ENCODE data around the gene IFITM2.

The IFITM2 gene

GRCh38 chr11:293271-293851 lies 14.3 kb upstream of the IFITM2 start:
- DNase-seq (ENCODE audit: low read depth in 2 of 2): no peak

- DNase-seq (ENCODE audit: low read depth in 2 of 2): no peak
Measured at GRCh38 chr11:293852-294661, 13.6 kb upstream of the IFITM2 start.

GRCh38 chr11:294780-295179 lies 12.8 kb upstream of the IFITM2 start:
- DNase-seq (ENCODE audit: low read depth in 2 of 2): no peak

- DNase-seq (ENCODE audit: low read depth in 2 of 2): no peak
Measured at GRCh38 chr11:295351-296170, 12.1 kb upstream of the IFITM2 start.

GRCh38 chr11:296171-297050 lies 11.2 kb upstream of the IFITM2 start:
- no peak for DNase-seq (ENCODE audit: low read depth in 2 of 2)

GRCh38 chr11:297051-297585 lies 10.5 kb upstream of the IFITM2 start:
- DNase-seq (ENCODE audit: low read depth in 2 of 2): no peak

- DNase-seq (ENCODE audit: low read depth in 2 of 2): no peak
Measured at GRCh38 chr11:297586-298405, 9.8 kb upstream of the IFITM2 start.

- no peak for DNase-seq (ENCODE audit: low read depth in 2 of 2)
Measured at GRCh38 chr11:298406-299065, 9.1 kb upstream of the IFITM2 start.

- no peak for DNase-seq (ENCODE audit: low read depth in 2 of 2)
Measured at GRCh38 chr11:299081-299891, 8.3 kb upstream of the IFITM2 start, which contains the start of gene IFITM5. Gene IFITM5, minus strand, starts transcription at chr11:299526. Its CDS starts 36 bp downstream, at chr11:299490.

- no peak for DNase-seq (ENCODE audit: low read depth in 2 of 2)
Measured at GRCh38 chr11:299951-300735, 7.5 kb upstream of the IFITM2 start.

GRCh38 chr11:303363-303762 lies 4.3 kb upstream of the IFITM2 start:
- DNase-seq (ENCODE audit: low read depth in 2 of 2): no peak

- DNase-seq (ENCODE audit: low read depth in 2 of 2): no peak
Measured at GRCh38 chr11:304061-304506, 3.5 kb upstream of the IFITM2 start.

GRCh38 chr11:304915-305843 lies 2.4 kb upstream of the IFITM2 start:
- no peak for DNase-seq (ENCODE audit: low read depth in 2 of 2)

- DNase-seq (ENCODE audit: low read depth in 2 of 2): no peak
Measured at GRCh38 chr11:305844-306211, 1.8 kb upstream of the IFITM2 start.

- DNase-seq (ENCODE audit: low read depth in 2 of 2): no peak
Measured at GRCh38 chr11:306645-307371, 808 bp upstream of the IFITM2 start.

Data from activated CD4-positive, alpha-beta T cell treated with anti-CD3 and anti-CD28 coated beads for 24 hours (primary cell).